ENCODE data around the gene C11orf24.

- TF ChIP-seq POLR2A (IDR thresholded peaks at IDR 0.05) (no peak), CTCF (IDR thresholded peaks at IDR 0.05) (no peak)
Observed at GRCh38 chr11:68211546-68211945, 60.2 kb downstream of the C11orf24 start.

All from heart left ventricle (tissue), 13 donors.